Left lung (tissue), 10 donors: ENCODE data around the gene SPATA9. TPM values are rescaled to one million over a fixed set of nuclear protein-coding genes. Genes with fewer than 3 reads are reported as not detected.
A peak's percentile ranks its signal among the peaks of the same experiment; 100 is the strongest.

Source experiments
- ATAC-seq: fragments of 200-7000 bp; cut with Tn5 transposase; one replicate; pipeline ENCODE4 v1.9.1; 2020; ENCODE audit warnings: moderate library complexity
- DNase-seq, 4 donors: peaks; one replicate each; pipeline ENCODE4 v3.0.0-alpha.2; 2013 to 2020
- H3K27ac ChIP-seq, 2 donors: fragments of 200-600 bp; sonication (generic) in 1 of 2; one replicate each; pipeline versions ENCODE4 v1.5.0 to v1.8.0; 2020 to 2021
- H3K27me3 ChIP-seq, 2 donors: fragments of 200-600 bp; sonication (generic) in 1 of 2; one replicate each; pipeline versions ENCODE4 v1.5.0 to v1.8.0; 2020 to 2021
- H3K36me3 ChIP-seq, 2 donors: fragments of 200-600 bp; sonication (generic) in 1 of 2; one replicate each; pipeline versions ENCODE4 v1.5.0 to v1.8.0; 2020 to 2021
- H3K4me1 ChIP-seq, 2 donors: fragments of 200-600 bp; one replicate each; pipeline ENCODE4 v1.8.0; 2021
- H3K4me3 ChIP-seq, 2 donors: fragments of 200-600 bp; sonication (generic) in 1 of 2; one replicate each; pipeline versions ENCODE4 v1.5.0 to v1.8.0; 2020 to 2021; ENCODE audit warnings: mild to moderate bottlenecking in 1 of 2
- H3K9me3 ChIP-seq, 2 donors: fragments of 200-600 bp; sonication (generic) in 1 of 2; one replicate each; pipeline versions ENCODE4 v1.5.0 to v1.8.0; 2020 to 2021
- intact Hi-C, 2 donors: fragments of 100-400 bp; cut with DNase I; formaldehyde crosslinking; loops; one replicate each; pipeline versions ENCODE4 v1.11.2 to v1.14.2; 2022
- polyA plus RNA-seq, 6 donors: library from polyadenylated mRNA; unstranded; fragments of 120-200 nt; gene quantifications; one replicate each; pipeline ENCODE4 v1.2.1, GENCODE V29; 2013; ENCODE audit not compliant: insufficient read length in 6 of 6
- total RNA-seq, 2 donors: library from RNA; stranded (reverse); fragmentation: NEBNext Ultra II Directional; extraction: Animal tissue kit (Norgen Biotek cat#: 25700); gene quantifications; one replicate each; pipeline ENCODE4 v1.2.1, GENCODE V29; 2021
- TF ChIP-seq, protein P1 (sequence below), 2 donors: fragments of 200-600 bp; sonication (generic) in 1 of 2; IDR thresholded peaks; one replicate each; pipeline versions ENCODE4 v1.5.0 to v1.8.0; 2021; ENCODE audit warnings: antibody characterized with exemption in 2 of 2
- donor health status: DM: no; HTN: yes; CAD: no.
- donor health status: DM: no; HTN: no; CAD: no.

The SPATA9 gene
- total and polyA plus RNA-seq, 8 donors = 0.31 to 2.3 (median 1.3) TPM

DNA sequence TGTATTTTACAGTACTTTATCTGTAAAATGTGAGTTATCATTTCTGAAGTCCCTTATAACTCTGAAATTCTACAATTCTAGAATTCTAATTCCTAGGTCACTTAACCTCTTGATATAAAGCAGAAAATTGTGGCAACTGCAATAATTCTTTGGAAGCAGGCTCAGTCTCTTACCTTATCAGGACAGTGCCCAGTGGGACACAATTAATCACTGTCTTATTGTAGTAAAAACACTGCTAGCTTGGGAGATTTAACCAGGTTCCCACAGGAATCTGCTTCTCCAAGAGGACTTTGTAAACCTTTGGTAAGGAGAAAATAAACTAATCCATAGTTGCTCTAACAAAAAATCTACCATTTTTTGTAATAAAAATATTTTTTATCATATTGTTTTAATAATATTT is 18.3 kb upstream of the SPATA9 start:
- intact Hi-C loops = no loop called here
- Histone ChIP-seq H3K27ac (no peak overlapping the region), H3K4me1 (no peaks in the 10 kb centered on the region), H3K36me3 (no peaks in the 10 kb centered on the region), H3K9me3 (no peaks in the 10 kb centered on the region), H3K4me3 (no peak overlapping the region), H3K27me3 (no peaks in the 10 kb centered on the region)
- ATAC-seq (no peak), DNase-seq (no peak)
- TF ChIP-seq, protein P1, sequence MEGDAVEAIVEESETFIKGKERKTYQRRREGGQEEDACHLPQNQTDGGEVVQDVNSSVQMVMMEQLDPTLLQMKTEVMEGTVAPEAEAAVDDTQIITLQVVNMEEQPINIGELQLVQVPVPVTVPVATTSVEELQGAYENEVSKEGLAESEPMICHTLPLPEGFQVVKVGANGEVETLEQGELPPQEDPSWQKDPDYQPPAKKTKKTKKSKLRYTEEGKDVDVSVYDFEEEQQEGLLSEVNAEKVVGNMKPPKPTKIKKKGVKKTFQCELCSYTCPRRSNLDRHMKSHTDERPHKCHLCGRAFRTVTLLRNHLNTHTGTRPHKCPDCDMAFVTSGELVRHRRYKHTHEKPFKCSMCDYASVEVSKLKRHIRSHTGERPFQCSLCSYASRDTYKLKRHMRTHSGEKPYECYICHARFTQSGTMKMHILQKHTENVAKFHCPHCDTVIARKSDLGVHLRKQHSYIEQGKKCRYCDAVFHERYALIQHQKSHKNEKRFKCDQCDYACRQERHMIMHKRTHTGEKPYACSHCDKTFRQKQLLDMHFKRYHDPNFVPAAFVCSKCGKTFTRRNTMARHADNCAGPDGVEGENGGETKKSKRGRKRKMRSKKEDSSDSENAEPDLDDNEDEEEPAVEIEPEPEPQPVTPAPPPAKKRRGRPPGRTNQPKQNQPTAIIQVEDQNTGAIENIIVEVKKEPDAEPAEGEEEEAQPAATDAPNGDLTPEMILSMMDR (IDR thresholded peaks at IDR 0.05) = no peak

DNA sequence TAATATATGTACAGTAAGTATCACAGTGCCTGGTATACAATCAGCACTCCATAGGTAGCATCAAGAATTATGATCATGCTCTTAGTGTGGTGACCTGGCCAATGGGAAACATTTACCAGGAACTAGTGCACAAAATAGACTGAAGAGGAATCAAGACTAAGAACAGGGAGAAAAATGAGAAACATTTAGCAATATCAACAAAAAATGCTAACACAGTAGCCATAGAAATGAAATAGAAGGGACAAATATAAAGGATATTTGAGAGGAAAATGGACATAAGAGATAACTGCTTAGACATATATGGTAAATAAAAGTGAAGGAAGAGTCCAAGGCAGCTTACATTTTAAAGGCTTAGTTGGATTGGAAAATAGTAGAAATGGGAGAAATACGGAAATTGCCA is 16.5 kb upstream of the SPATA9 start:
- intact Hi-C loops = no loop called here
- Histone ChIP-seq H3K36me3 (no peaks in the 10 kb centered on the region), H3K4me1 (no peaks in the 10 kb centered on the region), H3K27me3 (no peaks in the 10 kb centered on the region), H3K9me3 (no peaks in the 10 kb centered on the region), H3K4me3 (no peak overlapping the region), H3K27ac (no peak overlapping the region)
- ATAC-seq (no peak), DNase-seq (no peak)
- TF ChIP-seq, protein P1 (IDR thresholded peaks at IDR 0.05) = no peak

DNA sequence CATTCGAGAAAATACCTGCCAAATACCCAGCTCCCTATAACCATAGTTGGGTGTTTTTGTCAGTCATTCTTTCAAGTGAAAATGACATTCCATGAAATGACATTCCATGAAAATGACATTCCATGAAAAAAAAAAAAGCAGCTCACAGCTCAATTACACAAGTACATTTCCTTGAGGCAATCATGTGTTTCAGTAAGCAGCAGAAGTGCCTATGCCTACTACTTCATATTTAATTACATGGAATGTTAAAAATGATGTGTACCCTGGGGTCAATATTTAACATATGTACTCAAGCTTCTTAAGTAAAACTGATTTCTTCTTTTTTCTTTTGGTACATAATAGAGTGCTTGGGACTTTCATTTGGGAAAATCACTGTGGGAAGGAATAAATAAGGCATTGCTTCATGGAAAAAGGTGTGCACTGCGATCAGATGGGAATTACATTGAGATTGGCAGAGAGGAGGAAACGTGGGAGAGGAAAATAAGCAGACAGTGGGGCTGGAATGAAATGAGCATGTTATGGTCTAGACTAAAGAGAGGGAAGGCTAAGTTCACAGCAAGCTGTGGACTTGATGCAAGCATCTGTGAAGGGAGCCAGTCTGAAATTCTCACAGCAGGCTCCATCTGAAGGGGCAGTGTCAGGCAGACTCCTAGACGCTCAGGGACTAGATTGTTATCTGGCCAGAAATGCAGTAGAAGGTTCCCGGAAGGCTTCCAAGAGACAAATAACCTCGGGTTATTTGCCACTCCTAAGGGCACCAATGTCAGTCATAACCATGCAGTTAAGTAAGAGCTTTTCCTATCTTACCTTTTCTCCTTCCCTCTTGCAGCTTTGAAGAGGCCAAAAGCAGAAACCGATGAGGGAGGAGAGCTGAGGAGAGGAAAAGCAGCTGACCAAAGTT is 15.2 kb upstream of the SPATA9 start:
- DNase-seq = no peak
- Histone ChIP-seq H3K4me3 (no peak overlapping the region), H3K27ac (no peak overlapping the region), H3K36me3 (no peaks in the 10 kb centered on the region), H3K27me3 (no peaks in the 10 kb centered on the region), H3K9me3 (no peaks in the 10 kb centered on the region), H3K4me1 (no peaks in the 10 kb centered on the region)
- TF ChIP-seq, protein P1 (IDR thresholded peaks at IDR 0.05) = no peak
- peak; percentile 64 for ATAC-seq
- intact Hi-C loops = no loop called here

DNA sequence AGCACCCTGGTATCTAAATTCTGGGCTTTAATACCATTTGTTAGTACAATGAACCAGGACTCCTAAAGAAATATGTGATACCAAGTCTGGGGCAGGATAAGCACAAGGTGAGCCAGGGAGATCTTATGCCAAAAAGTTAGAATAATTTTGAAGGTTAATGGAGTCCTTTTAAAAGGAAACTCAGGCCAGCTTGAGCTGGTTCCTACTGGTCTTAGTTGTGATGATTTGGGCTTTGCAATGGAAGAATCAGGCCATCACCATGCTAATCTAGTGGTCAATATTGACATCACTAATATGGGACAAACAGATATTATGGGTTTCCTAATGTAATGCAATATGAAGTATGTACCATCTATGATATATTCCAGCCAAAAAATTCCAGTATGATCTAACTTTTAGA is 7.5 kb upstream of the SPATA9 start:
- no peaks in the 10 kb centered on the region for H3K9me3 ChIP-seq
- DNase-seq (no peak), ATAC-seq (no peak)
- H3K27me3 ChIP-seq = no peaks in the 10 kb centered on the region
- TF ChIP-seq, protein P1 (IDR thresholded peaks at IDR 0.05) = no peak
- intact Hi-C loops = no loop called here
- H3K4me1 ChIP-seq = no peaks in the 10 kb centered on the region
- no peak overlapping the region for H3K27ac ChIP-seq
- H3K36me3 ChIP-seq = no peaks in the 10 kb centered on the region
- no peak overlapping the region for H3K4me3 ChIP-seq

DNA sequence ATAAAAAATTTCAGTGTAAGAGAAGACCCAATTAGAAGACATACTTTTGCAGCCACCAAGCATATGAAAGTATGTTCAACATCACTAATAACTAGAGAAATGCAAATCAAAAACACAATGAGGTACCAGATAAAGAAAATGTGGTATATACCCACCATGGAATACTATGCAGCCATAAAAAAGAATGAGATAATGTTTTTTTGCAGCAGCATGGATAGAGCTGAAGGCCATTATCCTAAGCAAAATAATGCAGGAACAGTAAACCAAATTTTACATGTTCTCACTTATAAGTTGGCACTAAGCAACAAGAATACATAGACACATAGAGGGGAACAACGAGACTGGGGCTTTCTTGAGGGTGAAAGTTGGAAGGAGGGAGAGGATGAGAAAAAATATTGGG is 6.9 kb upstream of the SPATA9 start:
- ATAC-seq = no peak
- H3K36me3 ChIP-seq = no peaks in the 10 kb centered on the region
- H3K4me3 ChIP-seq = no peak overlapping the region
- no peak overlapping the region for H3K27ac ChIP-seq
- H3K4me1 ChIP-seq = no peaks in the 10 kb centered on the region
- intact Hi-C loops = no loop called here
- TF ChIP-seq, protein P1 (IDR thresholded peaks at IDR 0.05) = no peak
- no peaks in the 10 kb centered on the region for H3K27me3 ChIP-seq
- H3K9me3 ChIP-seq = no peaks in the 10 kb centered on the region
- DNase-seq = no peak
